Mesothelial cell of epicardium (in vitro differentiated cells): ENCODE data around the gene ADAMTS17. TPM values are rescaled to one million over a fixed set of nuclear protein-coding genes. Genes with fewer than 3 reads are reported as not detected.

Source experiments
- DNase-seq, 2 experiments: peaks; one replicate each; pipeline ENCODE4 v3.0.0; 2021; ENCODE audit warnings: low spot score in 2 of 2; ENCODE audit not compliant: unreplicated experiment in 2 of 2
- H3K27ac Mint-ChIP-seq: 2 replicates; pipeline ENCODE4 v1.8.0; 2021; ENCODE audit warnings: mixed read lengths
- H3K27me3 Mint-ChIP-seq: 2 replicates; pipeline ENCODE4 v1.8.0; 2021; ENCODE audit warnings: low read depth, mixed read lengths
- H3K36me3 Mint-ChIP-seq: 2 replicates; pipeline ENCODE4 v1.8.0; 2021; ENCODE audit warnings: mixed read lengths
- H3K4me1 Mint-ChIP-seq: 2 replicates; pipeline ENCODE4 v1.8.0; 2021; ENCODE audit warnings: mixed read lengths
- H3K4me3 Mint-ChIP-seq: 2 replicates; pipeline ENCODE4 v1.8.0; 2021; ENCODE audit warnings: mild to moderate bottlenecking, moderate library complexity, mixed read lengths
- H3K9me3 Mint-ChIP-seq: 2 replicates; pipeline ENCODE4 v1.8.0; 2021; ENCODE audit warnings: mixed read lengths
- CTCF ChIP-seq: fragments of 200-600 bp; sonication (generic); IDR thresholded peaks from one replicate; pipeline ENCODE4 v1.5.0; 2021; ENCODE audit warnings: antibody characterized with exemption; ENCODE audit not compliant: unreplicated experiment
- total RNA-seq: library from RNA; stranded (reverse); gene quantifications from 3 replicates; pipeline ENCODE4 v1.2.1, GENCODE V29; 2021

ADAMTS17 gene
- total RNA-seq, 1 donor from 2014 or later, result 39.4 TPM

DNA sequence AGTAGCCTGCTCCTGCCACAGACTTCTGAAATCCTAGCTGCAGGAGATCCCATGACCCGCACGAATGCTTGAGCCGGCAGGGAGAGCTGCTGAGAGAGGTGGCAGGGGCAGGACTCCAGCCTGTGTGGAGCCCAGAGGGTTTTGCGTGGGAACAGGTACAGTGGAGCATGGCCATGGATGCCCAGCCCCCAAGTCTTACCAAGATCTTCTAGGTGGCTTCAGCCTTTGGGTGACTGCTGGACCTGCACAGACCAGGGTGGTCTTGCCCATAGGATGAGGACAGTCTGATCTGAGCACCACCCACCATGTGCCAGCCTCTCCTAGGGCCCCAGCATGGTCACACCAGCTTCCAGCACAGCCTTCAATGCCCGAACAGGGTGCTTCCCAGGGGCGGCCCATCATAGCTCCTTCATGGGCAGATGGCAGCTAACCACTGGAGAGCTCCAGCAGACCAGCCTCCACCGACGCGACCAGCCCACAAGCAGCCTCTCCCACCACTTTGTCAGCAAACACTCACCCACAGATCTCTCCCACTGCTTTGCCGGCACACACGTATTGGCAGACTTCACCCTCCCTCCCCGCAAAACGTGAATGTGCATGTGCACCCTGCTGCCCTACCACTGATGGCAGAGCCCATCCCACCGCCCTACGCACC, 56.0 kb downstream of the ADAMTS17 start:
- Mint-ChIP-seq H3K4me3 (no peak overlapping the region), H3K9me3 (peaks cover 28% of the 10 kb centered on the region), H3K4me1 (peaks cover 7% of the 10 kb centered on the region), H3K27me3 (peaks cover 1% of the 10 kb centered on the region), H3K27ac (no peak overlapping the region), H3K36me3 (peaks cover 34% of the 10 kb centered on the region)
- DNase-seq, result no peak
- TF ChIP-seq CTCF, result no peak

- Mint-ChIP-seq H3K27me3 (peaks cover 1% of the 10 kb centered on the region), H3K4me1 (peaks cover 6% of the 10 kb centered on the region)
- DNase-seq, result no peak
Measured at GRCh38 chr15:100284701-100285100, 57.1 kb downstream of the ADAMTS17 start.

DNA sequence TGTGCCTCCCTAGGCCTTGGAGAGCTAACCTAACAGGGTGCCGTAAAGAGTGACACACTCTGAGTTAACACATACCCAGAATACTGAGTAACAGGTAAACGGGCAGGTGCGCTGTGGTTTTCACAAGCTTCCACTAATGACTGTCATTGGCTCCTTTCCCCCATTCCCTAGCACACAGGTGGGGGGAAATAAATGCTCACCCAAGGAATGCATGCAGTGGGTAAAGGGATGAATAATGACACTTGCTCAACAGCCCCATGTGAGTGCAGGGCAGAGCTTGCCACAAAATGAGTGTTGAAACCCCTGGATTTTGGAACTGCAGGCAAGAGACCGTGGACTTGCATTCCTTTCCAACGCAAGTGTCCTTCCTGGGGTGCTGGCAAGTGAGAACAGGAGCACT, 57.6 kb downstream of the ADAMTS17 start:
- Mint-ChIP-seq H3K27me3 (no peaks in the 10 kb centered on the region), H3K4me3 (no peak overlapping the region), H3K27ac (no peak overlapping the region), H3K9me3 (peaks cover 20% of the 10 kb centered on the region), H3K36me3 (peaks cover 37% of the 10 kb centered on the region), H3K4me1 (peaks cover 6% of the 10 kb centered on the region)
- TF ChIP-seq CTCF, result no peak
- no peak for DNase-seq

More at GRCh38 chr15:100284701-100285100, 57.1 kb downstream of the ADAMTS17 start:
- Mint-ChIP-seq H3K4me3 (no peak overlapping the region), H3K27ac (no peak overlapping the region), H3K36me3 (peaks cover 37% of the 10 kb centered on the region), H3K9me3 (peaks cover 26% of the 10 kb centered on the region)
- TF ChIP-seq CTCF, result no peak

- no peak for DNase-seq
- no peak for TF ChIP-seq CTCF
- Mint-ChIP-seq H3K4me1 (peaks cover 15% of the 10 kb centered on the region), H3K36me3 (peaks cover 16% of the 10 kb centered on the region), H3K4me3 (no peak overlapping the region), H3K27ac (no peak overlapping the region), H3K27me3 (no peaks in the 10 kb centered on the region), H3K9me3 (no peaks in the 10 kb centered on the region)
Measured at GRCh38 chr15:100281096-100281917, 60.5 kb downstream of the ADAMTS17 start.

DNA sequence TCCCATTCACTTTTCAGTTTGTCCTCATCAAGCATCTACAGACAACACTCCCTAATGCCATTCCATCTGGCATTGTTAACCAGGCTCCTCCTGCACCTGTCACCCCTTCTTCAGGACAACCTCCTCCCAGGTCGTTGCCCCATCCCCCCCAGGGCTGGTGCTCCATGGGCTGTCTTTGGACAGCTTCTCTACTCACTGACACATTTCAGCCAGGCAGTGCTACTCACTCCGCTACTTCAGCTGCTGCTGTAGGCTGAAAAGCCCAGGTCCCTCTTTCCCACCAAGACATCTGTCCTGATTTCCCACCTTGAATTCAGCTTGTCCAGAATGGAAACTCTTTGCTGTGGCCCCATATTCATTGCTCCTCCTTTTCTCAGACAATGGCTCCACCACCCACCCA, 61.9 kb downstream of the ADAMTS17 start:
- DNase-seq, result no peak
- Mint-ChIP-seq H3K27ac (no peak overlapping the region), H3K36me3 (peaks cover 15% of the 10 kb centered on the region), H3K27me3 (no peaks in the 10 kb centered on the region), H3K4me1 (peaks cover 14% of the 10 kb centered on the region), H3K4me3 (no peak overlapping the region), H3K9me3 (no peaks in the 10 kb centered on the region)
- no peak for TF ChIP-seq CTCF
